ENCODE data around the gene MAP3K13. TPM values are rescaled to one million over a fixed set of nuclear protein-coding genes. Genes with fewer than 3 reads are reported as not detected.

The MAP3K13 gene
- total RNA-seq, 2 donors from 2014 or later = 9.4 to 12.6 TPM

- Histone ChIP-seq H3K4me1 (peaks cover 0 to 9% of the 10 kb centered on the region in 2 donors), H3K27ac (no peak overlapping the region), H3K9me3 (no peaks in the 10 kb centered on the region), H3K27me3 (no peaks in the 10 kb centered on the region), H3K4me3 (no peak overlapping the region), H3K36me3 (no peaks in the 10 kb centered on the region)
- DNase-seq (ENCODE audit: low spot score) = no peak
- TF ChIP-seq CTCF (IDR thresholded peaks at IDR 0.05) = no peak
Measured at GRCh38 chr3:185403002-185403401, 40.1 kb downstream of the MAP3K13 start.

- H3K36me3 ChIP-seq = no peaks in the 10 kb centered on the region
- TF ChIP-seq CTCF (IDR thresholded peaks at IDR 0.05) = no peak
- peaks cover 0 to 9% of the 10 kb centered on the region in 2 donors for H3K4me1 ChIP-seq
- no peaks in the 10 kb centered on the region for H3K9me3 ChIP-seq
- no peak for DNase-seq (ENCODE audit: low spot score)
- no peak overlapping the region for H3K4me3 ChIP-seq
- no peak overlapping the region for H3K27ac ChIP-seq
- no peaks in the 10 kb centered on the region for H3K27me3 ChIP-seq
Measured at GRCh38 chr3:185405243-185405642, 42.3 kb downstream of the MAP3K13 start.

- Histone ChIP-seq H3K36me3 (no peaks in the 10 kb centered on the region), H3K4me1 (peaks cover 0 to 9% of the 10 kb centered on the region in 2 donors), H3K27ac (no peak overlapping the region), H3K4me3 (no peak overlapping the region), H3K9me3 (no peaks in the 10 kb centered on the region), H3K27me3 (no peaks in the 10 kb centered on the region)
- TF ChIP-seq CTCF (IDR thresholded peaks at IDR 0.05) = no peak
- DNase-seq (ENCODE audit: low spot score) = no peak
Measured at GRCh38 chr3:185405664-185406063, 42.7 kb downstream of the MAP3K13 start.

GRCh38 chr3:185406121-185406620 lies 43.2 kb downstream of the MAP3K13 start:
- DNase-seq (ENCODE audit: low spot score) = no peak
- Histone ChIP-seq H3K36me3 (no peaks in the 10 kb centered on the region), H3K27me3 (no peaks in the 10 kb centered on the region), H3K9me3 (no peaks in the 10 kb centered on the region), H3K4me3 (no peak overlapping the region), H3K4me1 (peaks cover 0 to 9% of the 10 kb centered on the region in 2 donors), H3K27ac (no peak overlapping the region)
- TF ChIP-seq CTCF (IDR thresholded peaks at IDR 0.05) = no peak

- TF ChIP-seq CTCF (IDR thresholded peaks at IDR 0.05) = no peak
- Histone ChIP-seq H3K36me3 (no peaks in the 10 kb centered on the region), H3K27ac (no peak overlapping the region), H3K4me3 (no peak overlapping the region), H3K9me3 (no peaks in the 10 kb centered on the region), H3K27me3 (no peaks in the 10 kb centered on the region), H3K4me1 (no peaks in the 10 kb centered on the region)
- DNase-seq (ENCODE audit: low spot score) = no peak
Measured at GRCh38 chr3:185409957-185410356, 47.0 kb downstream of the MAP3K13 start.

GRCh38 chr3:185411133-185411532 lies 48.2 kb downstream of the MAP3K13 start:
- Histone ChIP-seq H3K36me3 (no peaks in the 10 kb centered on the region), H3K9me3 (no peaks in the 10 kb centered on the region), H3K4me3 (no peak overlapping the region), H3K4me1 (no peaks in the 10 kb centered on the region), H3K27ac (no peak overlapping the region), H3K27me3 (no peaks in the 10 kb centered on the region)
- DNase-seq (ENCODE audit: low spot score) = no peak
- TF ChIP-seq CTCF (IDR thresholded peaks at IDR 0.05) = no peak

Measured in right atrium auricular region (tissue), 2 donors.